HG02588 (cell line): ENCODE results near the gene TDP1.

Source experiments
- ATAC-seq: cut with Tn5 transposase; IDR thresholded peaks from one replicate; pipeline ENCODE4 v1.9.1; 2021; ENCODE audit warnings: mild to moderate bottlenecking, moderate library complexity; ENCODE audit not compliant: unreplicated experiment

The TDP1 gene

DNA sequence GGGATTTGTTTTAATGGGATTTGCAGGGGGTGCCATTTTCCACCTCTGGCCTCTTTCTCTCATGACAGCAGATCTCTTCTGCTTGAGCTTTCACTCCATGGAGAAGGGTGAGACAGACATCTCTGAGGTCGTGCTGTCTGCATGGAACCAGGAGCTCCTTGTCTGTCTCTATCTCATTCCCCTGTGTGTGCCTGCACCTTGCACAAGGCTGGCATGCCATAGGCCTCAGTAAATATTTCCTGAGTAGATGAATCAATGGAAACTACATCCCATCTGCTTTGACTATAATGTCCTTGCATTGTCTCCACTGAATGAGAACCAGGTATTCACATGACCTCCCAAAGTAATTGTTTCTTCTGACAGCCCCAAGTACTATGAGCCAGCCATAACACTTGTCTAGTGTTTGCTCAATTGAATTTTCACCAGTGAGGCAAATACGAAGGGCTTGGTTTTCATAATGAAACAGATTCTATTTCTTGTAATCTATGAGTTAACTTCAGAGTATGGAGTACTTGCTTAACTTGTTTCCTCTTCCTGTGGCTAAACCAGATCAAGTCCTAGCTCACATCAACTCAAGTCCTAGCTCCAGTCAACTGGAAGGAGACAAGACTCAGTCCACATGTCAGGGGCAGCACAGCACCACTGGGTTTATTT lies 138.3 kb downstream of the TDP1 start:
- no peak for ATAC-seq
